H1 (cell line): ENCODE data around the gene TRAPPC2L. TPM values are rescaled to one million over a fixed set of nuclear protein-coding genes. Genes with fewer than 3 reads are reported as not detected.

Experiments used
- BCL11A ChIP-seq, 2 experiments: IDR thresholded peaks; one replicate each; pipeline ENCODE4 v1.6.1; 2011; ENCODE audit warnings: low read depth in 2 of 2, low read length in 2 of 2, mild to moderate bottlenecking in 2 of 2
- CHD7 ChIP-seq: fragments of 300-600 bp; sonication (generic); IDR thresholded peaks from 2 replicates; pipeline ENCODE4 v1.7.1; 2012; ENCODE audit warnings: low read length, moderate library complexity, mild to moderate bottlenecking, inconsistent platforms; ENCODE audit not compliant: insufficient replicate concordance
- JUND ChIP-seq: IDR thresholded peaks from 2 replicates; pipeline ENCODE4 v1.6.1; 2011; ENCODE audit warnings: mild to moderate bottlenecking, improper control_type of control experiment, low read length
- POLR2AphosphoS5 ChIP-seq: IDR thresholded peaks from 2 replicates; pipeline ENCODE4 v1.6.1; 2011; ENCODE audit warnings: low read depth, low read length
- RNF2 ChIP-seq: fragments of 200-900, 300-1000 bp; sonication (generic); IDR thresholded peaks from 2 replicates; pipeline ENCODE4 v1.7.1; 2016; ENCODE audit warnings: borderline replicate concordance, low read depth, mild to moderate bottlenecking, antibody characterized with exemption, low read length; ENCODE audit not compliant: poor library complexity, severe bottlenecking; ENCODE audit errors: missing control alignments
- SIRT6 ChIP-seq: IDR thresholded peaks from one replicate; pipeline ENCODE4 v1.7.1; 2012; ENCODE audit warnings: low read length, inconsistent platforms
- USF2 ChIP-seq: IDR thresholded peaks from 2 replicates; pipeline ENCODE4 v1.6.1; 2011; ENCODE audit warnings: low read length, improper control_type of control experiment
- ZNF274 ChIP-seq: IDR thresholded peaks from 2 replicates; pipeline ENCODE4 v1.7.0; 2012; ENCODE audit warnings: low read length, borderline replicate concordance; ENCODE audit errors: extremely low read depth
- polyA plus RNA-seq, 7 experiments: library from polyadenylated mRNA; depleted of rRNA in 3 of 7; stranded (reverse) in 5 of 7; unstranded in 2 of 7; fragments of >200 nt in 5 of 7; fragments of 200-250 nt in 2 of 7; gene quantifications; 1 replicate in 5 of 7; 2 replicates in 1 of 7; 4 replicates in 1 of 7; pipeline versions ENCODE4 v1.2.1 to v1.2.3, GENCODE V29; 2011 to 2013; ENCODE audit warnings: missing spikeins in 2 of 7, mixed read lengths in 2 of 7
- total RNA-seq: library from RNA; stranded (reverse); fragmentation: NEBNext Ultra II Directional; extraction: Animal tissue kit (Norgen Biotek cat#: 25700); gene quantifications from 2 replicates; pipeline ENCODE4 v1.2.1, GENCODE V29; 2021

Gene TRAPPC2L
- total and polyA plus RNA-seq, 2 of the 8 experiments (the other 6 are each of a cell fraction or from before 2014, with no cell fraction given) = 98.7 to 133 TPM

- TF ChIP-seq CHD7 = no peak
- no peak for TF ChIP-seq SIRT6
- no peak for TF ChIP-seq RNF2
- TF ChIP-seq ZNF274 = no peak
- peak; percentile 69 for TF ChIP-seq USF2
- TF ChIP-seq POLR2AphosphoS5 = peak; percentile 60; the same call in 1 of the 2 replicates
- no peak for TF ChIP-seq BCL11A (IDR thresholded peaks at IDR 0.05; ENCODE audit: low read depth in 2 of 2, low read length in 2 of 2)
- TF ChIP-seq JUND = no peak
These were observed 45.8 kb upstream of the TRAPPC2L start (continued) for GRCh38 chr16:88810912-88811768.
